C4-2B (cell line): ENCODE results near the gene MST1.

Source experiments
- CTCF ChIP-seq: fragments of 450-650 bp; conservative IDR thresholded peaks from 2 replicates; pipeline ENCODE4 v1.5.1; 2017; ENCODE audit warnings: mild to moderate bottlenecking
- ZFX ChIP-seq: fragments of 450-650 bp; IDR thresholded peaks from 2 replicates; pipeline ENCODE4 v1.6.1; 2017

GRCh38 chr3:49707113-49707480, 17.8 kb upstream of the MST1 start:
- TF ChIP-seq CTCF: no peak
- no peak for TF ChIP-seq ZFX
